ENCODE measurements around the gene MRPS34. TPM values are rescaled to one million over a fixed set of nuclear protein-coding genes. Genes with fewer than 3 reads are reported as not detected.

Gene MRPS34
- total and polyA plus RNA-seq, 9 of the 15 experiments (the other 6 are each of a cell fraction or from before 2014, with no cell fraction given): 5.2 to 334 (median 92.8) TPM

GRCh38 chr16:1781758-1782407 lies 8.9 kb upstream of the MRPS34 start (continued):
- no peak for TF ChIP-seq ID3 (CRISPR knock-in tag; IDR thresholded peaks at IDR 0.05)
- TF ChIP-seq ID3 (tag; IDR thresholded peaks at IDR 0.05): 0 out of 2 replicates have a peak, but pooled peaks have one; percentile 23
- peak; percentile 41; the same call in 1 of the 2 replicates for TF ChIP-seq PKNOX1 (IDR thresholded peaks at IDR 0.05)
- no peak for TF ChIP-seq TAF9B (IDR thresholded peaks at IDR 0.05; ENCODE audit: partially characterized antibody)
- no peak for TF ChIP-seq CUX1 (CRISPR knock-in tag; IDR thresholded peaks at IDR 0.05)
- no peak for TF ChIP-seq ZHX1 (conservative IDR thresholded peaks at IDR 0.05; ENCODE audit: low read length)
- TF ChIP-seq TEAD4 (IDR thresholded peaks at IDR 0.05; ENCODE audit: low read length): no peak
- TF ChIP-seq TEAD4 (CRISPR knock-in tag; IDR thresholded peaks at IDR 0.05; ENCODE audit: borderline replicate concordance): no peak
- 0 out of 2 replicates have a peak, but pooled peaks have one; percentile 17 for TF ChIP-seq CAMTA2 (CRISPR knock-in tag; conservative IDR thresholded peaks at IDR 0.05)
- no peak for TF ChIP-seq ZBTB33 (CRISPR knock-in tag; IDR thresholded peaks at IDR 0.05)
- no peak for TF ChIP-seq NCOR1 (IDR thresholded peaks at IDR 0.05)
- peak; percentile 69 for TF ChIP-seq FUS (optimal IDR thresholded peaks at IDR 0.05; ENCODE audit: low read depth, low read length)
- no peak for TF ChIP-seq NFE2L1 (tag; IDR thresholded peaks at IDR 0.05; ENCODE audit: borderline replicate concordance, low read depth)
- peak; percentile 18 for TF ChIP-seq RBM22 (IDR thresholded peaks at IDR 0.05; ENCODE audit: low read depth, low read length, poor library complexity, severe bottlenecking)
- no peak for TF ChIP-seq HDAC2 (IDR thresholded peaks at IDR 0.05)
- no peak for TF ChIP-seq PYGO2 (tag; IDR thresholded peaks at IDR 0.05)
- TF ChIP-seq SREBF2 (CRISPR knock-in tag; IDR thresholded peaks at IDR 0.05): no peak
